Choroid plexus epithelial cell (primary cell): ENCODE data around the gene ARHGEF4.
A peak's percentile ranks its signal among the peaks of the same experiment; 100 is the strongest.

ENCODE experiments used
- DNase-seq: peaks from one replicate; pipeline ENCODE4 v3.0.0-alpha.2; 2010; ENCODE audit warnings: low read depth
- H3K4me3 ChIP-seq: 2 replicates; pipeline ENCODE4 v1.5.1; 2011; ENCODE audit warnings: low read depth, mild to moderate bottlenecking, control low read depth, low read length, moderate library complexity
- TF ChIP-seq, protein P1 (sequence below): conservative IDR thresholded peaks from 2 replicates; pipeline ENCODE4 v1.5.1; 2011; ENCODE audit warnings: low read depth, mild to moderate bottlenecking, control low read depth, inconsistent platforms, low read length, moderate library complexity

The ARHGEF4 gene

DNA sequence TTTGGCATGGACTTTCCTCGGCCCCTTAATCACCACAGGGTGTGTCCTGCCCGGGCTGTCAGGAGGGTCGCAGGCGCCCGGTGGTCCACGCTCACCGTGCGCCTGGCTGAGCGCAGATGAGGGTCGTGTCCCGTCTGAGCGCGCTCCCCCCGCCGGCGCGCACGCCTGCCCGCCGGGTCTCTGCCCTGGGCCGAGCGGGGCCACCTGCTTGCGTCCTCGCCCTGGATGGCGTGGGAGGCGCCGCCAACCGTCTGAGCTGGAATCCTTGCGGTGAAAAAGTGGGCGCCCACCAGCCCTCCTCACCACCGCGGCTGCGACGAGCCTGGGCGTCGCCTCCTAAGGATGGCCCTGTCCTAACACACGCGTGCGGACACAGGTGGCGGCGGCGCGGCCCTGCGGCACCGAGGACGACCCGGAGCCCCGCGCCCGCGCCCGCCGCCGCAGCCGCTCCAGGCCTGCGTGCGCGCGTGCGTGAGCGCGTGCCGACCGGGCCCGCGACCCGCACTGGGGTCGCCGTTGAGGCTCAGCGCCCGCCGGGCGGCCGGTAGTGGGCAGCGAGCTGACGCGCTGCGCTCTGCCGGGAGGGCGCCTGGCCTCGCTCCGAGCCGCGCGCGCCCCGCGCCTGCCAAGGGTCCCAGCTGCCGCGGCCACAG is 126.6 kb downstream of the ARHGEF4 start:
- no peak for DNase-seq
- no peak overlapping the region for H3K4me3 ChIP-seq
- TF ChIP-seq, protein P1, sequence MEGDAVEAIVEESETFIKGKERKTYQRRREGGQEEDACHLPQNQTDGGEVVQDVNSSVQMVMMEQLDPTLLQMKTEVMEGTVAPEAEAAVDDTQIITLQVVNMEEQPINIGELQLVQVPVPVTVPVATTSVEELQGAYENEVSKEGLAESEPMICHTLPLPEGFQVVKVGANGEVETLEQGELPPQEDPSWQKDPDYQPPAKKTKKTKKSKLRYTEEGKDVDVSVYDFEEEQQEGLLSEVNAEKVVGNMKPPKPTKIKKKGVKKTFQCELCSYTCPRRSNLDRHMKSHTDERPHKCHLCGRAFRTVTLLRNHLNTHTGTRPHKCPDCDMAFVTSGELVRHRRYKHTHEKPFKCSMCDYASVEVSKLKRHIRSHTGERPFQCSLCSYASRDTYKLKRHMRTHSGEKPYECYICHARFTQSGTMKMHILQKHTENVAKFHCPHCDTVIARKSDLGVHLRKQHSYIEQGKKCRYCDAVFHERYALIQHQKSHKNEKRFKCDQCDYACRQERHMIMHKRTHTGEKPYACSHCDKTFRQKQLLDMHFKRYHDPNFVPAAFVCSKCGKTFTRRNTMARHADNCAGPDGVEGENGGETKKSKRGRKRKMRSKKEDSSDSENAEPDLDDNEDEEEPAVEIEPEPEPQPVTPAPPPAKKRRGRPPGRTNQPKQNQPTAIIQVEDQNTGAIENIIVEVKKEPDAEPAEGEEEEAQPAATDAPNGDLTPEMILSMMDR, result no peak

DNA sequence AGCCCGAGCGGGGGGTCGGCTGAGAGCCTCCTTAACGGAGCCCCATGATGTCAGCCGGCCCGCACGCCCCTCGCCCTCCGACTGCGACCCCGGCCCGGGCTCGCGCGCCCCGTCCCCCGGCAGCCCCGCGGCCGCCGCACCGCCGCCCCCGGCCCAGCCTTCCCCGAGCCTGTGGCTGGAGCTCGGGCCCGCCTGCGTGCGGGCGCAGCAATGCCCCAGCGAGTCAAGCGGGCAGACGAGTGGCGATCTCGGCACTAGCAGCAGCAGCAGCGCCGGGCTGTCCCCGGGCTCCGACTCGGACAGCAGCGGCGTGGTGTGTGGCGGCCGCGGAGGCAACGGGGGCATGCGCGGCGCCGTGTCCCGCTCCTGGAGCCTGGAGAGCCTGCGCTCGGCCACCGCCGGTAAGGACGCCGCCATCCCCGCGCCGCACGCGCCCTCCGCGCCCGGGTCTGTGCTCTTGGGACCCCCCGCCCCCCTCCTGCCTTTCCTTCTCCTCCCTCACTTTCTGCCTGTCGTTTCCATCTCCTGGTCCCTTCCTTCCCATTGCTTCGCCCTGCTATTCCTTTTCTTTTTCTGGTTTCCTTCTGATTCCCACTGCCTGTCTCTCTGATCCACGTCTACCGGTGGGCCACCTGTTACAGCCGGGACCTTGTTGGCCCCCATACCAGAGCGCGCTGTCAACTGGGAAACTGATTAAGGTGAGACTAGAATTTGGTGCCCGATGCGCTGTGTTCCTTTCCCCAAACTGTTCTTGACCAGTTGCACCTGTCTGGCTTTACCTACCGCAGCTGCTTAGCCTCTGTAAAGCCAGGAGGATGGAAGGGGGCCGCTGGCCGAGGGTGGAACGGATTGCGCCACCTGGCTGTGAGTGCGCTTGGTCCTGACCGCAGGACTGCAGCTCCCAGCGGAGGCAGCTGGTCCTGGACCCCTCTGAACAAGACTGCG is 127.4 kb downstream of the ARHGEF4 start:
- TF ChIP-seq, protein P1, result peak; percentile 29
- no peak overlapping the region for H3K4me3 ChIP-seq
- DNase-seq, result peak; percentile 8

- no peak for DNase-seq
- TF ChIP-seq, protein P1, result no peak
- no peak overlapping the region for H3K4me3 ChIP-seq
Observed at GRCh38 chr2:130964931-130965330, 128.2 kb downstream of the ARHGEF4 start.

- TF ChIP-seq, protein P1, result no peak
- no peak for DNase-seq
- H3K4me3 ChIP-seq, result no peak overlapping the region
Observed at GRCh38 chr2:130966149-130966774, 129.5 kb downstream of the ARHGEF4 start.

GRCh38 chr2:130966775-130967490 is 130.2 kb downstream of the ARHGEF4 start:
- no peak for DNase-seq
- H3K4me3 ChIP-seq, result no peak overlapping the region
- TF ChIP-seq, protein P1, result no peak

- peak; percentile 18 for DNase-seq
- TF ChIP-seq, protein P1, result no peak
Observed at GRCh38 chr2:130972410-130972809, 135.7 kb downstream of the ARHGEF4 start.

More at GRCh38 chr2:130972410-130972809, 135.7 kb downstream of the ARHGEF4 start:
- H3K4me3 ChIP-seq, result no peak overlapping the region
